IMR-90 (cell line): ENCODE data around the gene GATD1. TPM values are rescaled to one million over a fixed set of nuclear protein-coding genes. Genes with fewer than 3 reads are reported as not detected.
A peak's percentile ranks its signal among the peaks of the same experiment; 100 is the strongest.

ENCODE experiments used
- ATAC-seq: fragments of 200-7000 bp; cut with Tn5 transposase; 2 replicates; pipeline ENCODE4 v1.9.1; 2020; ENCODE audit warnings: low read depth, mild to moderate bottlenecking, moderate library complexity
- BruUV-seq: library from RNA; stranded (reverse); fragments of 400-500 nt; replicated peaks from 2 replicates; lab custom pipeline; 2021; lab: Mats Ljungman, UMichigan
- CTCF ChIA-PET: fragments of 300-600 bp; formaldehyde crosslinking; extraction: SDS; loops from one replicate; lab custom pipeline; 2021; ENCODE audit warnings: antibody characterized with exemption; lab: Yijun Ruan, JAX
- POLR2A ChIA-PET: fragments of 300-600 bp; sonication (Branson Sonifier 250); formaldehyde crosslinking; loops from one replicate; lab custom pipeline; 2022; ENCODE audit warnings: antibody characterized with exemption; ENCODE audit not compliant: unreplicated experiment; lab: Charles Lee
- DNase-seq: peaks from one replicate; pipeline ENCODE4 v3.0.0; 2013
- H2AFZ ChIP-seq: replicated peaks from 2 replicates; pipeline ENCODE3; 2013; ENCODE audit warnings: low read length, mild to moderate bottlenecking; ENCODE audit not compliant: poor library complexity
- H2AK5ac ChIP-seq: 2 replicates; pipeline ENCODE4 v1.6.1; 2013; ENCODE audit warnings: low read depth, low read length, inconsistent platforms
- H2AK9ac ChIP-seq: replicated peaks from 2 replicates; pipeline ENCODE3; 2013; ENCODE audit warnings: mild to moderate bottlenecking, low read depth, low read length, moderate library complexity; ENCODE audit not compliant: poor library complexity
- H2BK120ac ChIP-seq: 2 replicates; pipeline ENCODE4 v1.6.1; 2013; ENCODE audit warnings: low read depth, low read length, inconsistent platforms
- H2BK15ac ChIP-seq: 3 replicates; pipeline ENCODE4 v1.6.1; 2013; ENCODE audit warnings: low read depth, low read length, inconsistent platforms
- H2BK20ac ChIP-seq: 2 replicates; pipeline ENCODE4 v1.6.1; 2013; ENCODE audit warnings: low read depth, mild to moderate bottlenecking, inconsistent platforms, low read length, moderate library complexity
- H2BK5ac ChIP-seq: 2 replicates; pipeline ENCODE4 v1.6.1; 2013; ENCODE audit warnings: mild to moderate bottlenecking, low read depth, low read length, inconsistent platforms; ENCODE audit not compliant: poor library complexity, severe bottlenecking
- H3K14ac ChIP-seq: replicated peaks from 2 replicates; pipeline ENCODE4 v1.6.1; 2013; ENCODE audit warnings: low read depth, low read length, inconsistent platforms
- H3K18ac ChIP-seq: 2 replicates; pipeline ENCODE4 v1.6.1; 2013; ENCODE audit warnings: low read depth, low read length, control low read depth
- H3K23ac ChIP-seq: 2 replicates; pipeline ENCODE4 v1.6.1; 2013; ENCODE audit warnings: low read depth, low read length, inconsistent platforms
- H3K27ac ChIP-seq: 2 replicates; pipeline ENCODE4 v1.5.1; 2013; ENCODE audit warnings: mild to moderate bottlenecking, control low read depth, low read length; ENCODE audit not compliant: insufficient read depth
- H3K27me3 ChIP-seq: 2 replicates; pipeline ENCODE4 v1.6.1; 2013; ENCODE audit warnings: low read length; ENCODE audit not compliant: control insufficient read depth, insufficient read depth
- H3K36me3 ChIP-seq: 2 replicates; pipeline ENCODE4 v1.6.1; 2013; ENCODE audit warnings: low read length, mixed read lengths; ENCODE audit not compliant: control insufficient read depth, insufficient read depth
- H3K4ac ChIP-seq: 2 replicates; pipeline ENCODE4 v1.6.1; 2013; ENCODE audit warnings: low read depth, low read length, inconsistent platforms
- H3K4me1 ChIP-seq: 2 replicates; pipeline ENCODE4 v1.6.1; 2013; ENCODE audit warnings: low read length, mixed read lengths; ENCODE audit not compliant: control insufficient read depth, insufficient read depth
- H3K4me2 ChIP-seq: 2 replicates; pipeline ENCODE4 v1.6.1; 2013; ENCODE audit warnings: low read depth, mild to moderate bottlenecking, control low read depth, low read length, moderate library complexity
- H3K4me3 ChIP-seq: 2 replicates; pipeline ENCODE4 v1.5.1; 2013; ENCODE audit warnings: low read depth, mild to moderate bottlenecking, control low read depth, low read length, moderate library complexity; ENCODE audit not compliant: insufficient read depth
- H3K56ac ChIP-seq: 2 replicates; pipeline ENCODE4 v1.6.1; 2013; ENCODE audit warnings: low read length, inconsistent platforms; ENCODE audit not compliant: insufficient read depth; ENCODE audit errors: extremely low read depth
- H3K79me1 ChIP-seq, 2 experiments: 2 replicates each; pipeline ENCODE4 v1.6.1; 2013; ENCODE audit warnings: low read length in 2 of 2, inconsistent platforms in 1 of 2, low read depth in 1 of 2
- H3K9ac ChIP-seq: 2 replicates; pipeline ENCODE4 v1.6.1; 2013; ENCODE audit warnings: low read depth, low read length, control low read depth
- H3K9me1 ChIP-seq: 2 replicates; pipeline ENCODE4 v1.6.1; 2013; ENCODE audit warnings: low read length, inconsistent platforms; ENCODE audit not compliant: insufficient read depth
- H3K9me3 ChIP-seq: 2 replicates; pipeline ENCODE4 v1.6.1; 2013; ENCODE audit warnings: low read length; ENCODE audit not compliant: control insufficient read depth, insufficient read depth
- H4K20me1 ChIP-seq: 2 replicates; pipeline ENCODE4 v1.6.1; 2013; ENCODE audit warnings: low read length, inconsistent platforms; ENCODE audit not compliant: insufficient read depth
- H4K5ac ChIP-seq: 2 replicates; pipeline ENCODE4 v1.6.1; 2013; ENCODE audit warnings: mild to moderate bottlenecking, low read depth, low read length, control low read depth
- H4K8ac ChIP-seq, 2 experiments: 2 replicates each; pipeline ENCODE4 v1.6.1; 2013; ENCODE audit warnings: low read depth in 2 of 2, low read length in 2 of 2, control low read depth in 1 of 2, inconsistent platforms in 1 of 2
- H4K91ac ChIP-seq: 2 replicates; pipeline ENCODE4 v1.6.1; 2013; ENCODE audit warnings: low read depth, low read length, inconsistent platforms; ENCODE audit not compliant: insufficient read depth
- BHLHE40 ChIP-seq: fragments of 150-350 bp; IDR thresholded peaks from 2 replicates; pipeline ENCODE4 v1.6.1; 2016; ENCODE audit warnings: mild to moderate bottlenecking, low read depth, low read length
- CEBPB ChIP-seq: IDR thresholded peaks from 2 replicates; pipeline ENCODE4 v1.6.1; 2012; ENCODE audit warnings: low read depth, low read length, improper control_type of control experiment
- CHD1 ChIP-seq: IDR thresholded peaks from 2 replicates; pipeline ENCODE4 v1.6.1; 2012; ENCODE audit warnings: low read depth, low read length, improper control_type of control experiment
- CTCF ChIP-seq: conservative IDR thresholded peaks from 2 replicates; pipeline ENCODE4 v1.5.1; 2012; ENCODE audit warnings: mild to moderate bottlenecking, low read depth, low read length, improper control_type of control experiment
- ELK1 ChIP-seq: fragments of 150-350 bp; IDR thresholded peaks from 2 replicates; pipeline ENCODE4 v1.6.1; 2016; ENCODE audit warnings: low read depth, mild to moderate bottlenecking, low read length, moderate library complexity, borderline replicate concordance
- FOS ChIP-seq: fragments of 150-350 bp; IDR thresholded peaks from 2 replicates; pipeline ENCODE4 v1.6.1; 2016; ENCODE audit warnings: low read depth, low read length
- MAFK ChIP-seq: IDR thresholded peaks from 2 replicates; pipeline ENCODE4 v1.6.1; 2012; ENCODE audit warnings: low read depth, low read length, improper control_type of control experiment
- MAZ ChIP-seq: IDR thresholded peaks from 2 replicates; pipeline ENCODE4 v1.6.1; 2012; ENCODE audit warnings: low read depth, mild to moderate bottlenecking, low read length, improper control_type of control experiment, moderate library complexity, borderline replicate concordance
- MXI1 ChIP-seq: IDR thresholded peaks from 2 replicates; pipeline ENCODE4 v1.6.1; 2012; ENCODE audit warnings: low read depth, mild to moderate bottlenecking, low read length, moderate library complexity, borderline replicate concordance
- NFE2L2 ChIP-seq: fragments of 150-350 bp; IDR thresholded peaks from 2 replicates; pipeline ENCODE4 v1.6.1; 2016; ENCODE audit warnings: low read depth, mild to moderate bottlenecking, low read length
- POLR2A ChIP-seq: IDR thresholded peaks from 2 replicates; pipeline ENCODE4 v1.6.1; 2012; ENCODE audit warnings: mild to moderate bottlenecking, low read depth, low read length
- RCOR1 ChIP-seq: IDR thresholded peaks from 2 replicates; pipeline ENCODE4 v1.6.1; 2012; ENCODE audit warnings: mild to moderate bottlenecking, low read length, improper control_type of control experiment; ENCODE audit not compliant: insufficient replicate concordance
- RFX5 ChIP-seq: IDR thresholded peaks from 2 replicates; pipeline ENCODE4 v1.8.0; 2012; ENCODE audit warnings: low read depth, mild to moderate bottlenecking, low read length, moderate library complexity
- SMC3 ChIP-seq: fragments of 150-350 bp; IDR thresholded peaks from 2 replicates; pipeline ENCODE4 v1.6.1; 2016; ENCODE audit warnings: low read depth, mild to moderate bottlenecking, antibody characterized with exemption, low read length, moderate library complexity
- WGBS, 2 experiments: methylation state at CpG; one replicate each; pipeline versions ENCODE4 v1.1.5 to v1.1.7; 2013; ENCODE audit warnings: missing lambda C conversion rate in 2 of 2; ENCODE audit not compliant: insufficient read length in 1 of 2; ENCODE audit errors: extremely low coverage in 2 of 2; 5-methylcytosine and 5-hydroxymethylcytosine counted together
- dilution Hi-C: fragments of 300-500 bp; cut with HindIII; formaldehyde crosslinking; loops from one replicate; pipeline ENCODE4 v1.14.3; 2018; ENCODE audit warnings: low sequenced_read_pairs; ENCODE audit not compliant: unreplicated experiment
- in situ Hi-C: fragments of 300-500 bp; cut with MboI; formaldehyde crosslinking; loops from 3 replicates; pipeline ENCODE4 v1.14.3; 2019; ENCODE audit warnings: low sequenced_read_pairs, inconsistent platforms, mixed read lengths
- intact Hi-C: fragments of 100-400 bp; cut with micrococcal nuclease; formaldehyde crosslinking; loops from 2 replicates; pipeline ENCODE4 v1.10.0; 2022
- polyA plus RNA-seq, 3 experiments: library from polyadenylated mRNA; depleted of rRNA; stranded (reverse); fragments of >200 nt; gene quantifications; 2 replicates each; pipeline ENCODE4 v1.2.3, GENCODE V29; 2012; ENCODE audit warnings: low replicate concordance in 1 of 3
- total RNA-seq: library from RNA; depleted of rRNA; stranded (reverse); fragments of >200 nt; gene quantifications from 2 replicates; pipeline ENCODE4 v1.2.3, GENCODE V29; 2012

The GATD1 gene
- total and polyA plus RNA-seq, 2 of the 4 experiments (the other 2 are of a cell fraction) = 3.0 to 52.5 TPM

GRCh38 chr11:798093-798713 is 20.9 kb upstream of the GATD1 start, which contains the start of gene SLC25A22:
Gene SLC25A22 (minus strand): TSS chr11:798281. CDS start chr11:795006, 3,275 bp downstream.
- peaks cover 6% of the 10 kb centered on the region; the same call in 1 of the 2 replicates for H3K9me1 ChIP-seq
- H2BK20ac ChIP-seq = no peak within 1 kb of the TSS
- in situ Hi-C loops (no loop called here), dilution Hi-C loops (no loop called here), intact Hi-C loops (no loop called here)
- POLR2A ChIA-PET = no interaction called here
- H4K8ac ChIP-seq = peak within 1 kb of the TSS; percentile 35 to 71; a peak in 2 of 4 replicates
- CTCF ChIA-PET = interaction anchor here (0.6 kb wide), 1 partner anchor 37 kb away, joined by 3 read pairs; no protein-coding TSS in a partner anchor
- peak within 1 kb of the TSS; percentile 63; the same call in 1 of the 2 replicates for H3K23ac ChIP-seq
- H4K91ac ChIP-seq = peak within 1 kb of the TSS; percentile 87
- peak within 1 kb of the TSS; percentile 89 for H3K27ac ChIP-seq
- H2AFZ ChIP-seq = peak within 1 kb of the TSS; percentile 93
- peak within 1 kb of the TSS; percentile 38 for H3K56ac ChIP-seq
- WGBS, 2 experiments = 0% methylated on average over 41 of the region's 69 CpGs; no CpG with 5 or more reads in 1 of the 2 experiments
- H4K20me1 ChIP-seq = peaks cover 18% of the 10 kb centered on the region
- H3K4ac ChIP-seq = peak within 1 kb of the TSS; percentile 85
- BruUV-seq = no TSS peak
- peak within 1 kb of the TSS; percentile 87; the same call in 1 of the 2 replicates for H3K14ac ChIP-seq
- no peak within 1 kb of the TSS for H3K18ac ChIP-seq
- H3K27me3 ChIP-seq = no peaks in the 10 kb centered on the region
- peak within 1 kb of the TSS; percentile 1; the same call in 1 of the 2 replicates for H4K5ac ChIP-seq
- peaks cover 40% of the 10 kb centered on the region for H3K36me3 ChIP-seq
- peak within 1 kb of the TSS; percentile 61 for H3K4me3 ChIP-seq
- peaks cover 11% of the 10 kb centered on the region for H3K4me1 ChIP-seq
- ATAC-seq = peak; percentile 73
- 0 out of 2 replicates have a peak within 1 kb of the TSS, but pooled peaks have one; percentile 20 for H2BK120ac ChIP-seq
- H3K9ac ChIP-seq = peak within 1 kb of the TSS; percentile 84
- peak within 1 kb of the TSS; percentile 43; the same call in 1 of the 3 replicates for H2BK15ac ChIP-seq
- DNase-seq = peak; percentile 71
- peaks cover 0 to 31% of the 10 kb centered on the region in 2 experiments; a peak in 3 of 4 replicates for H3K79me1 ChIP-seq
- peak within 1 kb of the TSS; percentile 95 for H2AK9ac ChIP-seq
- peak within 1 kb of the TSS; percentile 96 for H3K4me2 ChIP-seq
- H3K9me3 ChIP-seq = no peaks in the 10 kb centered on the region
- peak within 1 kb of the TSS; percentile 90; the same call in 1 of the 2 replicates for H2AK5ac ChIP-seq
- H2BK5ac ChIP-seq = peak within 1 kb of the TSS; percentile 70
- peak; percentile 85 for TF ChIP-seq CTCF
- TF ChIP-seq CEBPB = no peak
- TF ChIP-seq FOS = no peak
- TF ChIP-seq ELK1 = no peak
- TF ChIP-seq NFE2L2 = no peak
- no peak for TF ChIP-seq RFX5
- TF ChIP-seq BHLHE40 = peak; percentile 27; the same call in 1 of the 2 replicates
- no peak for TF ChIP-seq POLR2A
- no peak for TF ChIP-seq RCOR1
- TF ChIP-seq SMC3 = peak; percentile 35
- TF ChIP-seq MAZ = peak; percentile 86
- no peak for TF ChIP-seq MAFK
- no peak for TF ChIP-seq CHD1
- TF ChIP-seq MXI1 = peak; percentile 75
